OCI-LY3 (cell line): ENCODE measurements around the gene GRB14.

ENCODE experiments used
- H2AFZ ChIP-seq: fragments of 200-600, 300-600 bp; shearing (Covaris generic); 2 replicates; pipeline ENCODE4 v1.6.0; 2014; ENCODE audit warnings: antibody characterized with exemption, low read depth, low read length
- H3K27ac ChIP-seq: fragments of 200-600, 300-600 bp; sonication (generic); 2 replicates; pipeline ENCODE4 v1.5.1; 2014; ENCODE audit warnings: mild to moderate bottlenecking, low read length, moderate library complexity, mixed read lengths
- H3K27me3 ChIP-seq: fragments of 200-600, 300-600 bp; sonication (generic); 2 replicates; pipeline ENCODE4 v1.6.1; 2014; ENCODE audit warnings: low read depth, low read length, mixed read lengths
- H3K36me3 ChIP-seq: fragments of 200-600, 300-600 bp; sonication (generic); replicated peaks from 2 replicates; pipeline ENCODE3; 2014; ENCODE audit warnings: low read depth, low read length, mixed read lengths
- H3K4me1 ChIP-seq: fragments of 300-600, 200-600 bp; sonication (generic); 2 replicates; pipeline ENCODE4 v1.6.1; 2014; ENCODE audit warnings: low read length, mixed read lengths
- H3K4me2 ChIP-seq: fragments of 200-600, 300-600 bp; sonication (generic); 2 replicates; pipeline ENCODE4 v1.6.1; 2014; ENCODE audit warnings: low read length, mixed read lengths
- H3K4me3 ChIP-seq: fragments of 300-600, 200-600 bp; sonication (generic); 2 replicates; pipeline ENCODE4 v1.5.1; 2014; ENCODE audit warnings: antibody characterized with exemption, mild to moderate bottlenecking, low read length, moderate library complexity
- H3K79me2 ChIP-seq: fragments of 300-600, 200-600 bp; shearing (Covaris generic); 2 replicates; pipeline ENCODE4 v1.6.1; 2014; ENCODE audit warnings: mild to moderate bottlenecking, low read length, mixed read lengths
- H3K9ac ChIP-seq: fragments of 300-600, 200-600 bp; shearing (Covaris generic); 2 replicates; pipeline ENCODE4 v1.6.0; 2014; ENCODE audit warnings: mild to moderate bottlenecking, low read length, moderate library complexity
- H3K9me3 ChIP-seq: fragments of 200-600, 300-600 bp; shearing (Covaris generic); 2 replicates; pipeline ENCODE4 v1.6.1; 2014; ENCODE audit warnings: low read length, mixed read lengths; ENCODE audit not compliant: insufficient read depth
- H4K20me1 ChIP-seq: fragments of 200-600, 300-600 bp; sonication (generic); 2 replicates; pipeline ENCODE4 v1.6.1; 2016; ENCODE audit warnings: low read length, mixed read lengths; ENCODE audit not compliant: insufficient read depth
- EZH2phosphoT487 ChIP-seq: fragments of 200-600 bp; shearing (Covaris generic); IDR thresholded peaks from 2 replicates; pipeline ENCODE4 v1.6.1; 2018; ENCODE audit warnings: antibody characterized with exemption, mixed run types, low read depth
- TF ChIP-seq, protein P1 (sequence below): fragments of 200-600, 300-600 bp; sonication (generic); IDR thresholded peaks from 2 replicates; pipeline ENCODE4 v1.5.1; 2014; ENCODE audit warnings: antibody characterized with exemption, low read length, low read depth

Gene GRB14

DNA sequence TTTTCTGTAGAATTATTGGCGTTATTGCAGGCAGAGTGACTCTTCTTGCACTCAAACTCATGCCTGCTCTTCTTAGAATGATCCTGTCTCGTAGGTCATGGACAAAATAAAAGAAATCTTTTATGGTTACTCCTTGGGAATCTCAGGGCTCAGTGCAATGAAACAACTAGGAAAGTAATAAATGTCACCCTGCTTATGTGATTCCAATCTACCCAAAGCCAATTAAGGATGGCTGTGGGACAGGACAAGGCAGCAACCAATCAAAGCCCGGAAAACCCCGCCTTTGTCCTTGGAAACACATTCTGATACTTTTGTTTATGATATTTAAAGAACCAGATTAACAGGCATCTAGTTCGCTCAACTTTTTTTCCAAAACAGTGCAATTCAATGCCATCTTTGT is 53.0 kb downstream of the GRB14 start:
- Histone ChIP-seq H3K79me2 (no peaks in the 10 kb centered on the region), H3K27me3 (no peaks in the 10 kb centered on the region), H3K36me3 (no peaks in the 10 kb centered on the region), H3K27ac (no peak overlapping the region), H3K9me3 (no peaks in the 10 kb centered on the region), H3K4me3 (no peak overlapping the region), H3K4me2 (no peak overlapping the region), H2AFZ (no peak overlapping the region), H3K9ac (no peak overlapping the region), H3K4me1 (no peaks in the 10 kb centered on the region), H4K20me1 (no peaks in the 10 kb centered on the region)
- TF ChIP-seq EZH2phosphoT487, result no peak
- TF ChIP-seq, protein P1, sequence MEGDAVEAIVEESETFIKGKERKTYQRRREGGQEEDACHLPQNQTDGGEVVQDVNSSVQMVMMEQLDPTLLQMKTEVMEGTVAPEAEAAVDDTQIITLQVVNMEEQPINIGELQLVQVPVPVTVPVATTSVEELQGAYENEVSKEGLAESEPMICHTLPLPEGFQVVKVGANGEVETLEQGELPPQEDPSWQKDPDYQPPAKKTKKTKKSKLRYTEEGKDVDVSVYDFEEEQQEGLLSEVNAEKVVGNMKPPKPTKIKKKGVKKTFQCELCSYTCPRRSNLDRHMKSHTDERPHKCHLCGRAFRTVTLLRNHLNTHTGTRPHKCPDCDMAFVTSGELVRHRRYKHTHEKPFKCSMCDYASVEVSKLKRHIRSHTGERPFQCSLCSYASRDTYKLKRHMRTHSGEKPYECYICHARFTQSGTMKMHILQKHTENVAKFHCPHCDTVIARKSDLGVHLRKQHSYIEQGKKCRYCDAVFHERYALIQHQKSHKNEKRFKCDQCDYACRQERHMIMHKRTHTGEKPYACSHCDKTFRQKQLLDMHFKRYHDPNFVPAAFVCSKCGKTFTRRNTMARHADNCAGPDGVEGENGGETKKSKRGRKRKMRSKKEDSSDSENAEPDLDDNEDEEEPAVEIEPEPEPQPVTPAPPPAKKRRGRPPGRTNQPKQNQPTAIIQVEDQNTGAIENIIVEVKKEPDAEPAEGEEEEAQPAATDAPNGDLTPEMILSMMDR, result no peak

- Histone ChIP-seq H4K20me1 (no peaks in the 10 kb centered on the region), H3K9me3 (no peaks in the 10 kb centered on the region), H3K4me2 (no peak overlapping the region), H3K4me3 (no peak overlapping the region), H3K27ac (no peak overlapping the region), H3K9ac (no peak overlapping the region), H3K79me2 (no peaks in the 10 kb centered on the region), H3K36me3 (no peaks in the 10 kb centered on the region), H2AFZ (no peak overlapping the region), H3K27me3 (no peaks in the 10 kb centered on the region), H3K4me1 (no peaks in the 10 kb centered on the region)
- TF ChIP-seq, protein P1, result no peak
- TF ChIP-seq EZH2phosphoT487, result no peak
Observed at GRCh38 chr2:164567335-164567989, 53.8 kb downstream of the GRB14 start.

DNA sequence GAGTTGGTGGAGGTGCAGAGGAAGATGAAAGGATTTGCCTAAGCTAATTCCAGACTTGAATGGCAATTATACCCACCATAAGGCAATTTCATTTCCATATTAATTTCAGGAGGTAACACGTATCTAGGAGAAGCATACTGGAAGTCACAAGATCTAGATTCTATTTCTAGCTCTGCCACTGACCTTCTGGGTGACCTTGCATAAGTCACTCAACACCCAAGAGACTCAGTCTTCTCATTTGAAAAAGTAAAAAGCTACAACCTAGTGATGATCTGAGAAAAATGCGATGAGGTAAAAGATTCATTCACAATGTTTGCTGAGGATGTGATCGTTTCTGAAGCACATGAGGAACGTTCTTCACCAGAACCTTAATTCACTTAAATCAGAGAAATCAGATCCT is 55.9 kb downstream of the GRB14 start:
- no peaks in the 10 kb centered on the region for H3K79me2 ChIP-seq
- H3K9me3 ChIP-seq, result no peaks in the 10 kb centered on the region
- H3K9ac ChIP-seq, result no peak overlapping the region
- TF ChIP-seq EZH2phosphoT487, result no peak
- TF ChIP-seq, protein P1, result no peak
- no peaks in the 10 kb centered on the region for H3K4me1 ChIP-seq
- H3K4me3 ChIP-seq, result no peak overlapping the region
- H3K27ac ChIP-seq, result no peak overlapping the region
- H3K27me3 ChIP-seq, result no peaks in the 10 kb centered on the region
- no peak overlapping the region for H3K4me2 ChIP-seq
- H2AFZ ChIP-seq, result no peak overlapping the region
- H3K36me3 ChIP-seq, result no peaks in the 10 kb centered on the region
- no peaks in the 10 kb centered on the region for H4K20me1 ChIP-seq

- no peaks in the 10 kb centered on the region for H3K4me1 ChIP-seq
- H3K4me2 ChIP-seq, result no peak overlapping the region
- H3K27me3 ChIP-seq, result no peaks in the 10 kb centered on the region
- no peaks in the 10 kb centered on the region for H3K36me3 ChIP-seq
- TF ChIP-seq, protein P1, result no peak
- no peak for TF ChIP-seq EZH2phosphoT487
- H2AFZ ChIP-seq, result no peak overlapping the region
- H3K79me2 ChIP-seq, result no peaks in the 10 kb centered on the region
- H4K20me1 ChIP-seq, result no peaks in the 10 kb centered on the region
- H3K27ac ChIP-seq, result no peak overlapping the region
- no peaks in the 10 kb centered on the region for H3K9me3 ChIP-seq
- H3K4me3 ChIP-seq, result no peak overlapping the region
- H3K9ac ChIP-seq, result no peak overlapping the region
Observed at GRCh38 chr2:164562666-164563065, 58.6 kb downstream of the GRB14 start.
